GM23338 (cell line): ENCODE data around the gene C2orf66.

Experiments
- CTCF ChIP-seq, 2 experiments: fragments of 200-600 bp in 1 of 2; sonication (generic) in 1 of 2; conservative IDR thresholded peaks; 2 replicates each; pipeline versions ENCODE4 v1.5.1 to v1.6.1; 2016 to 2017; ENCODE audit warnings: antibody characterized with exemption in 2 of 2, low read depth in 2 of 2, mild to moderate bottlenecking in 2 of 2, moderate library complexity in 1 of 2
- EZH2 ChIP-seq: fragments of 200-600 bp; sonication (generic); IDR thresholded peaks from one replicate; pipeline ENCODE4 v1.8.0; 2017; ENCODE audit warnings: antibody characterized with exemption, mild to moderate bottlenecking, low read depth; ENCODE audit not compliant: unreplicated experiment
- EZH2phosphoT487 ChIP-seq: fragments of 200-600 bp; sonication (generic); IDR thresholded peaks from one replicate; pipeline ENCODE4 v1.8.1; 2018; ENCODE audit warnings: antibody characterized with exemption; ENCODE audit not compliant: unreplicated experiment
- NANOG ChIP-seq: IDR thresholded peaks from 2 replicates; pipeline ENCODE4 v1.6.1; 2016; ENCODE audit warnings: antibody characterized with exemption, borderline replicate concordance
- POLR2AphosphoS5 ChIP-seq: IDR thresholded peaks from 2 replicates; pipeline ENCODE4 v1.6.1; 2016; ENCODE audit warnings: antibody characterized with exemption, low read depth
- REST ChIP-seq: IDR thresholded peaks from one replicate; pipeline ENCODE4 v1.6.1; 2018; ENCODE audit warnings: antibody characterized with exemption; ENCODE audit not compliant: unreplicated experiment
- ZNF114 ChIP-seq: fragments of 250-450 bp; sonication (Bioruptor Pico); IDR thresholded peaks from 2 replicates; pipeline ENCODE4 v1.5.0; 2020; ENCODE audit warnings: mild to moderate bottlenecking, moderate library complexity

GRCh38 chr2:196808083-196808665, 981 bp downstream of the C2orf66 start:
- TF ChIP-seq CTCF (conservative IDR thresholded peaks at IDR 0.05; ENCODE audit: low read depth in 2 of 2) (peak; percentile 31 to 46; a peak in 3 of 4 replicates), EZH2 (no peak), POLR2AphosphoS5 (no peak), ZNF114 (CRISPR knock-in tag) (no peak), EZH2phosphoT487 (no peak), REST (no peak), NANOG (no peak)
